GM12874 (cell line): ENCODE data around the gene C16orf74.

ENCODE experiments used
- CTCF ChIP-seq: IDR thresholded peaks from 2 replicates; pipeline ENCODE4 v1.5.1; 2011; ENCODE audit warnings: low read depth, mild to moderate bottlenecking, control low read depth, low read length, moderate library complexity; ENCODE audit not compliant: insufficient read depth

The C16orf74 gene

GRCh38 chr16:85750827-85751697 lies at the start of gene C16orf74:
TSS of gene C16orf74 (minus strand) at chr16:85751096. CDS start at chr16:85735217, 15,879 bp downstream.
- no peak for TF ChIP-seq CTCF

GRCh38 chr16:85800321-85800669 lies 49.4 kb upstream of the C16orf74 start:
- TF ChIP-seq CTCF: no peak

GRCh38 chr16:85799497-85800320 lies 48.8 kb upstream of the C16orf74 start, which contains the start of the genes COX4I1 and EMC8:
TSS of gene COX4I1 (plus strand) at chr16:85799695. CDS start at chr16:85801206, 1,511 bp downstream.
TSS of gene EMC8 (minus strand) at chr16:85799544. CDS start at chr16:85799295, 249 bp downstream.
- no peak for TF ChIP-seq CTCF

- peak; percentile 15; the same call in 1 of the 2 replicates for TF ChIP-seq CTCF
Measured at GRCh38 chr16:85798901-85799496, 48.1 kb upstream of the C16orf74 start.

- TF ChIP-seq CTCF: no peak
Measured at GRCh38 chr16:85798283-85798776, 47.4 kb upstream of the C16orf74 start.

GRCh38 chr16:85796599-85796998 lies 45.7 kb upstream of the C16orf74 start:
- no peak for TF ChIP-seq CTCF
